Measurements from ENCODE around the gene ZIK1. TPM values are rescaled to one million over a fixed set of nuclear protein-coding genes. Genes with fewer than 3 reads are reported as not detected.

Gene ZIK1
- total and polyA plus RNA-seq, 9 of the 15 experiments (the other 6 are each of a cell fraction or from before 2014, with no cell fraction given): 0.03 to 0.42 (median 0.15) TPM; not detected in 1

DNA sequence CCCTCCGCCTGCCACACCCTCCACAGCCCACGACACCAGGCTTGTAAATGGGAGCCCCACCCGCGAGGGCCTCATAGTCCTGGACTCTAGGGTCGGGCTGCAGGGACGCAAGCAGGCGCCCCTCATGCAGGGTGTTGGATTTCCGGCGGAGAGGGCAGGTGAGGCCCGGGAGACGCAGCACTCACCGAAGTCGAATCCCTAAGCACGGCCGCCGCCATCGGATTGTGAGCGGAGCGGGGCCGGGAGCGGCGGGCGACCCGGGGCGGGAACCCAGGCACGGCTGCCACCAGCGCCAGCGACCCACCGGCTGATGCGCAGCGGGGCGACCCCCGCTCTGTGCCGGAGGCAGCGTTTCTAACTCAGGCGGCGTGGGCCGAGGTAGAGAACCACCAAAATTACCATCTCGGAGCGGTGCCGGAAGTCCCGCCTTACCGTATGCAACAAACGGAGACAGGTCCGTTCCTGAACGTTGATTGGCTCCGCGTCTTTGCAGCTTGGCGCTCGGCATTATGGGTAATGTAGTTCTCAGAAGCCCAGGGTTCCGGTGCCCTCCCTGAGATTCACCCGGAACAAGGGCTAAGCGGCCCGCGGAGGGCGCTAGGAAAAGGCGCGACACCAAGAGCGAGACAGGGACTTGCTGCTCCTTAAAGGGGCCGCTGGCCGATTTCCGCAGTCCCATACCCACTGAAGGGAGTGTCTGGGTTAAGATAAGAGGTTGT, 5.3 kb upstream of the ZIK1 start, which contains the start of gene ZNF416 (continued):
- TF ChIP-seq, protein P1, sequence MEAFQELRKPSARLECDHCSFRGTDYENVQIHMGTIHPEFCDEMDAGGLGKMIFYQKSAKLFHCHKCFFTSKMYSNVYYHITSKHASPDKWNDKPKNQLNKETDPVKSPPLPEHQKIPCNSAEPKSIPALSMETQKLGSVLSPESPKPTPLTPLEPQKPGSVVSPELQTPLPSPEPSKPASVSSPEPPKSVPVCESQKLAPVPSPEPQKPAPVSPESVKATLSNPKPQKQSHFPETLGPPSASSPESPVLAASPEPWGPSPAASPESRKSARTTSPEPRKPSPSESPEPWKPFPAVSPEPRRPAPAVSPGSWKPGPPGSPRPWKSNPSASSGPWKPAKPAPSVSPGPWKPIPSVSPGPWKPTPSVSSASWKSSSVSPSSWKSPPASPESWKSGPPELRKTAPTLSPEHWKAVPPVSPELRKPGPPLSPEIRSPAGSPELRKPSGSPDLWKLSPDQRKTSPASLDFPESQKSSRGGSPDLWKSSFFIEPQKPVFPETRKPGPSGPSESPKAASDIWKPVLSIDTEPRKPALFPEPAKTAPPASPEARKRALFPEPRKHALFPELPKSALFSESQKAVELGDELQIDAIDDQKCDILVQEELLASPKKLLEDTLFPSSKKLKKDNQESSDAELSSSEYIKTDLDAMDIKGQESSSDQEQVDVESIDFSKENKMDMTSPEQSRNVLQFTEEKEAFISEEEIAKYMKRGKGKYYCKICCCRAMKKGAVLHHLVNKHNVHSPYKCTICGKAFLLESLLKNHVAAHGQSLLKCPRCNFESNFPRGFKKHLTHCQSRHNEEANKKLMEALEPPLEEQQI (IDR thresholded peaks at IDR 0.05): no peak
- TF ChIP-seq ZNF23 (CRISPR knock-in tag; IDR thresholded peaks at IDR 0.05) (no peak), STAG1 (CRISPR knock-in tag; IDR thresholded peaks at IDR 0.05; ENCODE audit: borderline replicate concordance) (no peak), NCOA2 (IDR thresholded peaks at IDR 0.05; ENCODE audit: partially characterized antibody in 2 of 2) (no peak), FOXJ3 (CRISPR knock-in tag; IDR thresholded peaks at IDR 0.05) (no peak), TAF9B (IDR thresholded peaks at IDR 0.05; ENCODE audit: partially characterized antibody) (no peak), RAD21 (CRISPR knock-in tag; conservative IDR thresholded peaks at IDR 0.05 in 1 of 2, IDR thresholded peaks at IDR 0.05 in 1 of 2) (peak in 1 of 2 experiments; percentile 32; a peak in 2 of 4 replicates), ZNF3 (CRISPR knock-in tag; IDR thresholded peaks at IDR 0.05) (no peak), HDAC2 (IDR thresholded peaks at IDR 0.05) (no peak), ZFPM2 (CRISPR knock-in tag; IDR thresholded peaks at IDR 0.05) (no peak), MEF2D (tag; conservative IDR thresholded peaks at IDR 0.05; ENCODE audit: low read depth) (no peak), PRMT5 (CRISPR knock-in tag; IDR thresholded peaks at IDR 0.05) (no peak), CBFA2T3 (IDR thresholded peaks at IDR 0.05) (no peak), YY1 (IDR thresholded peaks at IDR 0.05; ENCODE audit: borderline replicate concordance in 1 of 3, control insufficient read depth in 1 of 3, extremely low read depth in 1 of 3, insufficient read depth in 3 of 3, insufficient read length in 1 of 3, insufficient replicate concordance in 2 of 3, low read depth in 1 of 3, low read length in 2 of 3) (peak in 1 of 3 experiments; percentile 36), ZNF212 (CRISPR knock-in tag; IDR thresholded peaks at IDR 0.05) (no peak), RBM17 (IDR thresholded peaks at IDR 0.05; ENCODE audit: borderline replicate concordance, low read depth, low read length) (no peak)
- TF ChIP-seq, protein P2, sequence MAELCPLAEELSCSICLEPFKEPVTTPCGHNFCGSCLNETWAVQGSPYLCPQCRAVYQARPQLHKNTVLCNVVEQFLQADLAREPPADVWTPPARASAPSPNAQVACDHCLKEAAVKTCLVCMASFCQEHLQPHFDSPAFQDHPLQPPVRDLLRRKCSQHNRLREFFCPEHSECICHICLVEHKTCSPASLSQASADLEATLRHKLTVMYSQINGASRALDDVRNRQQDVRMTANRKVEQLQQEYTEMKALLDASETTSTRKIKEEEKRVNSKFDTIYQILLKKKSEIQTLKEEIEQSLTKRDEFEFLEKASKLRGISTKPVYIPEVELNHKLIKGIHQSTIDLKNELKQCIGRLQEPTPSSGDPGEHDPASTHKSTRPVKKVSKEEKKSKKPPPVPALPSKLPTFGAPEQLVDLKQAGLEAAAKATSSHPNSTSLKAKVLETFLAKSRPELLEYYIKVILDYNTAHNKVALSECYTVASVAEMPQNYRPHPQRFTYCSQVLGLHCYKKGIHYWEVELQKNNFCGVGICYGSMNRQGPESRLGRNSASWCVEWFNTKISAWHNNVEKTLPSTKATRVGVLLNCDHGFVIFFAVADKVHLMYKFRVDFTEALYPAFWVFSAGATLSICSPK (IDR thresholded peaks at IDR 0.05; ENCODE audit: borderline replicate concordance): no peak
- TF ChIP-seq, protein P3, sequence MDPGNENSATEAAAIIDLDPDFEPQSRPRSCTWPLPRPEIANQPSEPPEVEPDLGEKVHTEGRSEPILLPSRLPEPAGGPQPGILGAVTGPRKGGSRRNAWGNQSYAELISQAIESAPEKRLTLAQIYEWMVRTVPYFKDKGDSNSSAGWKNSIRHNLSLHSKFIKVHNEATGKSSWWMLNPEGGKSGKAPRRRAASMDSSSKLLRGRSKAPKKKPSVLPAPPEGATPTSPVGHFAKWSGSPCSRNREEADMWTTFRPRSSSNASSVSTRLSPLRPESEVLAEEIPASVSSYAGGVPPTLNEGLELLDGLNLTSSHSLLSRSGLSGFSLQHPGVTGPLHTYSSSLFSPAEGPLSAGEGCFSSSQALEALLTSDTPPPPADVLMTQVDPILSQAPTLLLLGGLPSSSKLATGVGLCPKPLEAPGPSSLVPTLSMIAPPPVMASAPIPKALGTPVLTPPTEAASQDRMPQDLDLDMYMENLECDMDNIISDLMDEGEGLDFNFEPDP (CRISPR knock-in tag; IDR thresholded peaks at IDR 0.05): no peak
- TF ChIP-seq, protein P4, sequence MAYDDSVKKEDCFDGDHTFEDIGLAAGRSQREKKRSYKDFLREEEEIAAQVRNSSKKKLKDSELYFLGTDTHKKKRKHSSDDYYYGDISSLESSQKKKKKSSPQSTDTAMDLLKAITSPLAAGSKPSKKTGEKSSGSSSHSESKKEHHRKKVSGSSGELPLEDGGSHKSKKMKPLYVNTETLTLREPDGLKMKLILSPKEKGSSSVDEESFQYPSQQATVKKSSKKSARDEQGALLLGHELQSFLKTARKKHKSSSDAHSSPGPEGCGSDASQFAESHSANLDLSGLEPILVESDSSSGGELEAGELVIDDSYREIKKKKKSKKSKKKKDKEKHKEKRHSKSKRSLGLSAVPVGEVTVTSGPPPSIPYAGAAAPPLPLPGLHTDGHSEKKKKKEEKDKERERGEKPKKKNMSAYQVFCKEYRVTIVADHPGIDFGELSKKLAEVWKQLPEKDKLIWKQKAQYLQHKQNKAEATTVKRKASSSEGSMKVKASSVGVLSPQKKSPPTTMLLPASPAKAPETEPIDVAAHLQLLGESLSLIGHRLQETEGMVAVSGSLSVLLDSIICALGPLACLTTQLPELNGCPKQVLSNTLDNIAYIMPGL (CRISPR knock-in tag; IDR thresholded peaks at IDR 0.05): no peak

All from K562 (cell line).